GM12892 (cell line): ENCODE measurements around the gene TMEM201.
"Not testable (repeated sequence)": the region's sequence is repeated elsewhere in the genome, so short reads cannot be mapped to it uniquely, and the experiment has no call there.

Source experiments
- DNase-seq: peaks from one replicate; pipeline ENCODE4 v3.0.0; 2011; ENCODE audit not compliant: insufficient read length
- FAIRE-seq: peaks from 2 replicates; lab custom pipeline; 2011; peaks lifted over from hg19 to GRCh38; lab: Jason Lieb, UNC
- POLR2A ChIP-seq: IDR thresholded peaks from 2 replicates; pipeline ENCODE4 v1.6.1; 2011; ENCODE audit warnings: low read depth, low read length, control low read depth
- POLR2AphosphoS5 ChIP-seq: IDR thresholded peaks from 2 replicates; pipeline ENCODE4 v1.6.1; 2011; ENCODE audit warnings: low read depth, low read length, control low read depth
- TAF1 ChIP-seq: IDR thresholded peaks from 2 replicates; pipeline ENCODE4 v1.6.1; 2011; ENCODE audit warnings: low read depth, mild to moderate bottlenecking, control low read depth, low read length, borderline replicate concordance

TMEM201 gene

GRCh38 chr1:9558271-9558945, 30.3 kb upstream of the TMEM201 start:
- TF ChIP-seq POLR2A, result no peak
- no peak for TF ChIP-seq POLR2AphosphoS5
- no peak for TF ChIP-seq TAF1
- no peak for DNase-seq
- FAIRE-seq, result no peak

DNA sequence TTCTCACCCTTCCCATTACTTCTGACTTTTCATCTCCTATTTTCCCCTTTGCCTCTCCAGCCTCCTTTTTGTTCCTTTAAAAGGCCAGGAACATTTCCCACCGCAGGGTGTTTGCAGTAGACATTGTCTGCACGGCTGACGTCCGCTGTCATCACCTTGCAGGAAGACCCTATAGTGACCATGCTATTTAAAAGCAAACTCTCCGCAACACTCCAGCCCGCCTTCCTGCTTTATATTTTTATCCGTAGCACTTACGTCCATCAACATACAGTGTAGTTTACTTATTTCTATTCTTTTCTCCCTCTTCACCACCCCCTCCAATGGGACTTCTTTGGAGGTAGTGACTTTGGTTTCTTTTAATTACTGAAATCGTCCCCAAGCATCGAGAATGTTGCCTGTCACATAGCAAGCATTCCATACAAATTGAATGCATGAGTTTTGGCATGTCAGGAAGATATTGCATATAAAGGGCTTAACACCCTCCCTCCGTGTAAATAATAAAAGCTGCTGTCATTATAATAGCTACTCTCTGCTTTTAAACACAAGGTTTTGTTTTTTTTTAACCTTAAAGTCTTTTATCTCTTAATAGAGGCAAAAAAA, 29.7 kb upstream of the TMEM201 start:
- TF ChIP-seq TAF1 (no peak), POLR2AphosphoS5 (no peak), POLR2A (no peak)
- FAIRE-seq, result no peak

DNA sequence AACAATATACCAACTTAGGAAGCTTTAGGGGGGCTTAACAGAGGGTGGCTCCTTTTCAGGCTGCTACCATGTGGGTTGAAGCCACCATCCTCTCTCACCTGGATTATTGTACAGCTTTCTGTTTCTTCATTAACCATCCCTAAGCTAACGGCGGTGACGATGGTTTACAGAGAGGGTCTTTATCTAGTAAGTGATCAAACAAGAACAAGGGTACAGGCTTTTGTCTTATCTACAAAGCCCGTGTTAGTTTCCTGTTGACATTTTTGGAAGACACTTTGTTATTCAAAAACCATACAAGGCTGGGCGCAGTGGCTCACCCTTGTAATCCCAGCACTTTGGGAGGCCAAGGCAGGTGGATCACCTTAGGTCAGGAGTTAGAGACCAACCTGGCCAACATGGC, 29.0 kb upstream of the TMEM201 start:
- no peak for TF ChIP-seq POLR2A
- no peak for TF ChIP-seq POLR2AphosphoS5
- no peak for TF ChIP-seq TAF1
- DNase-seq (no peak), FAIRE-seq (no peak)

More for the DNA sequence above, 29.7 kb upstream of the TMEM201 start:
- DNase-seq, result no peak

DNA sequence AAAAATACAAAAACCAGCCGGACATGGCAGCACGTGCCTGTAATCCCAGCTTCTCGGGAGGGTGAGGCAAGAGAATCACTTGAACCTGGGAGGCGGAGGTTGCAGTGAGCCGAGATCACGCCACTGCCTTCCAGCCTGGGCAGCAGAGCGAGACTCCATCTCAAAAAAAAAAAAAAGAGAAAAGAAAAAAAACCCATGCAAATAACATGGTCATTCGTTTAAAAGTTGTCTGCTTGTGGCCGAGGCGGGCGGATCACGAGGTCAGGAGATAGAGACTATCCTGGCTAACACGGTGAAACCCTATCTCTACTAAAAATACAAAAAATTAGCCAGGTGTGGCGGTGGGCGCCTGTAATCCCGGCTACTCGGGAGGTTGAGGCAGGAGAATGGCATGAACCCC, 28.6 kb upstream of the TMEM201 start:
- not testable (repeated sequence) for DNase-seq, FAIRE-seq

DNA sequence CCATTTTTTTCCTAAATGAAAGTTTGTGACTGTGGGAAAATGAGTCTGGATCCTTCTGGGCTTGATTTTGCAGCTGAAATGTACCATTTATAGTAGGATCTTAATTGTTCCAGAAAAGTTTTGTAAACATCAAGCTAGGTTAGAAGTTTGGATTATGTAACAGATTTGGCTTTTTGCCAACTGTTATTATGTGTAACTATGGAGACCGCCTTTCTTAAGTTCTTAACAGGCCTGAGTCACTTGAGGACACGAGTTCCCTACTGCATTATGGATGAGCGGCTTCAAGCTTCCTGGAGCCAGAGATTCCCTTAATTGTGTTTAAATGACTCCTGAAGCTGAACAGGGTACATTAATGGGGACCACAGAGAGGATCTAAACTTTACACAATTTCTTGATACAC, 27.3 kb upstream of the TMEM201 start:
- no peak for FAIRE-seq
- TF ChIP-seq POLR2A (no peak), TAF1 (no peak), POLR2AphosphoS5 (no peak)
- DNase-seq, result no peak

DNA sequence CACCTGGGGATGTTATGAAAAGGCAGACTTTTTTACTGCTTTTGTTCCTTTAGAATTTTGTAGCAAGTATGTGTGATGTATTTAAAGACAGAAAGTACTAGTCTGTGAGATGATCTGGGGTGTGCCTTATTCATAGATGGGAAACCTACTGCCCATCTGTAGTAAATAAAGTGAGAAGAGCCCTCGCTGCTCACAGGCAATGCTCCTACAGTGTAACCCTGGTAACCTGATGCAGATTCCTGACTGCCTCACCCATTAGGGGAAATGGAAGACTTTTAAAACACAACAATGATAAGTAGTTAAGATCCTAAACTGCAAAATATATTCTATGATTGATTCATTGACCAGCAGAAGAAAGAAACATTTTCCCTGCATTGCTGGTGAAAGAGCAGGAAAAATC, 19.4 kb upstream of the TMEM201 start:
- FAIRE-seq (no peak), DNase-seq (no peak)
- TF ChIP-seq POLR2AphosphoS5 (no peak), TAF1 (no peak), POLR2A (no peak)

- not testable (repeated sequence) for DNase-seq, FAIRE-seq
These were observed 17.7 kb upstream of the TMEM201 start for GRCh38 chr1:9570886-9571529.

- TF ChIP-seq POLR2A (no peak), POLR2AphosphoS5 (no peak), TAF1 (no peak)
- DNase-seq, result no peak
- FAIRE-seq, result no peak
These were observed 15.0 kb upstream of the TMEM201 start for GRCh38 chr1:9573723-9574122.

- DNase-seq, result no peak
- no peak for TF ChIP-seq POLR2AphosphoS5
- no peak for TF ChIP-seq TAF1
- no peak for TF ChIP-seq POLR2A
- no peak for FAIRE-seq
These were observed 13.2 kb upstream of the TMEM201 start for GRCh38 chr1:9575486-9575885.

- no peak for TF ChIP-seq POLR2A
- TF ChIP-seq TAF1, result no peak
- no peak for TF ChIP-seq POLR2AphosphoS5
- DNase-seq, result no peak
- no peak for FAIRE-seq
These were observed 11.8 kb upstream of the TMEM201 start for GRCh38 chr1:9576903-9577302.

GRCh38 chr1:9577423-9577822, 11.3 kb upstream of the TMEM201 start:
- TF ChIP-seq POLR2AphosphoS5 (no peak), POLR2A (no peak), TAF1 (no peak)
- DNase-seq (no peak), FAIRE-seq (no peak)

GRCh38 chr1:9580942-9581341, 7.8 kb upstream of the TMEM201 start:
- DNase-seq (no peak), FAIRE-seq (no peak)
- TF ChIP-seq TAF1 (no peak), POLR2AphosphoS5 (no peak), POLR2A (no peak)
